Smooth muscle cell (in vitro differentiated cells): ENCODE data around the gene TSSC4. TPM values are rescaled to one million over a fixed set of nuclear protein-coding genes. Genes with fewer than 3 reads are reported as not detected.

Experiments
- DNase-seq: peaks from one replicate; lab custom pipeline; 2025; ENCODE audit not compliant: unreplicated experiment; lab: John Stamatoyannopoulos, UW
- H2AFZ ChIP-seq: fragments of 200-600 bp; sonication (generic); 2 replicates; pipeline ENCODE4 v1.6.0; 2016; ENCODE audit warnings: antibody characterized with exemption, low read depth, mild to moderate bottlenecking
- H3F3A ChIP-seq: fragments of 200-600 bp; sonication (generic); 2 replicates; pipeline ENCODE4 v1.6.0; 2017; ENCODE audit warnings: antibody characterized with exemption, low read depth
- H3K27ac ChIP-seq: fragments of 200-600 bp; sonication (generic); 2 replicates; pipeline ENCODE4 v1.5.1; 2016; ENCODE audit warnings: low read depth, mild to moderate bottlenecking
- H3K27me3 ChIP-seq: fragments of 200-600 bp; sonication (generic); 2 replicates; pipeline ENCODE4 v1.6.1; 2016; ENCODE audit warnings: low read depth, mild to moderate bottlenecking
- H3K36me3 ChIP-seq: fragments of 200-600 bp; sonication (generic); 2 replicates; pipeline ENCODE4 v1.5.1; 2016; ENCODE audit warnings: low read depth
- H3K4me1 ChIP-seq: fragments of 200-600 bp; sonication (generic); 2 replicates; pipeline ENCODE4 v1.5.1; 2016; ENCODE audit warnings: low read depth
- H3K4me2 ChIP-seq: fragments of 200-600 bp; sonication (generic); 2 replicates; pipeline ENCODE4 v1.6.0; 2016; ENCODE audit warnings: mild to moderate bottlenecking
- H3K4me3 ChIP-seq: fragments of 200-600 bp; sonication (generic); 2 replicates; pipeline ENCODE4 v1.5.1; 2016; ENCODE audit warnings: mild to moderate bottlenecking
- H3K79me2 ChIP-seq: fragments of 200-600 bp; sonication (generic); 2 replicates; pipeline ENCODE4 v1.6.0; 2016; ENCODE audit warnings: low read depth, mild to moderate bottlenecking
- H3K9ac ChIP-seq: fragments of 200-600 bp; sonication (generic); 2 replicates; pipeline ENCODE4 v1.6.0; 2016; ENCODE audit warnings: low read depth
- H3K9me3 ChIP-seq: fragments of 200-600 bp; sonication (generic); replicated peaks from 2 replicates; pipeline ENCODE4 v1.5.1; 2016; ENCODE audit warnings: low read depth
- H4K20me1 ChIP-seq: fragments of 200-600 bp; sonication (generic); 2 replicates; pipeline ENCODE4 v1.6.0; 2016; ENCODE audit warnings: low read depth
- WGBS: methylation state at CpG from one replicate; pipeline ENCODE4 v1.1.7; 2016; ENCODE audit warnings: low lambda C conversion rate; 5-methylcytosine and 5-hydroxymethylcytosine counted together
- polyA plus RNA-seq: library from polyadenylated mRNA; unstranded; fragments of >200 nt; fragmentation: Nextera tagmentation; extraction: Ambion mirVana; gene quantifications from 2 replicates; pipeline ENCODE4 v1.2.1, GENCODE V29; 2016
- total RNA-seq: library from RNA; depleted of rRNA; stranded (reverse); fragments of >200 nt; gene quantifications from 2 replicates; pipeline ENCODE4 v1.2.3, GENCODE V29; 2014
- TF ChIP-seq, protein P1 (sequence below): fragments of 200-600 bp; sonication (generic); IDR thresholded peaks from 2 replicates; pipeline ENCODE4 v1.5.1; 2017; ENCODE audit warnings: borderline replicate concordance, mild to moderate bottlenecking, antibody characterized with exemption; ENCODE audit not compliant: insufficient read depth, poor library complexity, severe bottlenecking

The TSSC4 gene
- total and polyA plus RNA-seq, 2 experiments from 2014 or later = 32.5 to 82.3 TPM

DNA sequence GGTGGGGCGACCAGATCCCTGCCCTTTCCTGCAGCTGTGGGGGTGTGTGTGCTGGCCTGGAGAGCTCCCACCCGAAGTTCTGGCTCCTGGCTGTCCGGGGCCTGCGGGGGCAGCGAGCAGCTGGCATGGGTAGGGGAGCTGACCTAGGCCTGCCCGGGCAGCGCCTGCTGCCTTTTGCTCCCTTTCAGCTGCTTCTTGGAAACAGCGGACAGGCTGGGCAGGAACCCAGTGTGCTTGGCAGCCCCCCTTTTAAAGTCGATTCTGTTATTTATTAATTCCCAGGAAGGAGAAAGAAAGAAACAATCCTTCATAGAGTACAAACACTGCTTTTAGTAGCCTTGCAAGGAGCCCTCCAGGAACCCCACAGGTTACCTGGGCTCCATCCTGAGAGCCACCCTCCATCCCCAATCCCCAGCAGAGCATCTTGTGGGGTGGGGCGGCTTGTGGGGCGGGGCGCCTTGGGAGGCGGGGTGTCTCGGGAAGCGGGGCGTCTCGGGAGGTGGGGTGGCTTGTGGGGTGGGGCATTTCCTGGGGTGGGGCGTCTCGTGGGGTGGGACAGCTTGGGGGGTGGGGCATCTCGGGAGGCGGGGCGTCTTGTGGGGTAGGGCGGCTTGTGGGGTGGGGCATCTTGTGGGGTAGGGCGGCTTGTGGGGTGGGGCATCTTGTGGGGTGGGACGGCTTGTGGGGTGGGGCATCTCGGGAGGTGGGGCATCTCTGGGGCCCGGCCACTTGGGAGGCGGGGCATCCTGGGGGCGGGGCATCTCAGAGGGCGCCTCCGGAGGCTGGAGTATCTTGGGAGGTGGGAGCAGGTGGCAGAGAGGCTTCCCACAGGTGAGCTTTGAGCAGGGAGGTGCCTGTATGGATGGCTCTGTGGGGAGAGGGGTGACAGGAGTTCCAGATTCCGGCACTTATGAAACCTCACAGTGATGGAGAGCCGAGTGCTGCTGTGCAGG lies 16.4 kb upstream of the TSSC4 start:
- Histone ChIP-seq H3K9ac (no peak overlapping the region), H3K27me3 (no peaks in the 10 kb centered on the region), H3F3A (no peaks in the 10 kb centered on the region), H3K79me2 (peaks cover 100% of the 10 kb centered on the region), H4K20me1 (peaks cover 98% of the 10 kb centered on the region), H3K27ac (no peak overlapping the region), H3K4me3 (no peak overlapping the region), H2AFZ (no peak overlapping the region), H3K9me3 (no peaks in the 10 kb centered on the region), H3K4me1 (no peaks in the 10 kb centered on the region), H3K4me2 (no peak overlapping the region), H3K36me3 (no peaks in the 10 kb centered on the region)
- DNase-seq = no peak
- TF ChIP-seq, protein P1, sequence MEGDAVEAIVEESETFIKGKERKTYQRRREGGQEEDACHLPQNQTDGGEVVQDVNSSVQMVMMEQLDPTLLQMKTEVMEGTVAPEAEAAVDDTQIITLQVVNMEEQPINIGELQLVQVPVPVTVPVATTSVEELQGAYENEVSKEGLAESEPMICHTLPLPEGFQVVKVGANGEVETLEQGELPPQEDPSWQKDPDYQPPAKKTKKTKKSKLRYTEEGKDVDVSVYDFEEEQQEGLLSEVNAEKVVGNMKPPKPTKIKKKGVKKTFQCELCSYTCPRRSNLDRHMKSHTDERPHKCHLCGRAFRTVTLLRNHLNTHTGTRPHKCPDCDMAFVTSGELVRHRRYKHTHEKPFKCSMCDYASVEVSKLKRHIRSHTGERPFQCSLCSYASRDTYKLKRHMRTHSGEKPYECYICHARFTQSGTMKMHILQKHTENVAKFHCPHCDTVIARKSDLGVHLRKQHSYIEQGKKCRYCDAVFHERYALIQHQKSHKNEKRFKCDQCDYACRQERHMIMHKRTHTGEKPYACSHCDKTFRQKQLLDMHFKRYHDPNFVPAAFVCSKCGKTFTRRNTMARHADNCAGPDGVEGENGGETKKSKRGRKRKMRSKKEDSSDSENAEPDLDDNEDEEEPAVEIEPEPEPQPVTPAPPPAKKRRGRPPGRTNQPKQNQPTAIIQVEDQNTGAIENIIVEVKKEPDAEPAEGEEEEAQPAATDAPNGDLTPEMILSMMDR = no peak
- 97% methylated on average over 23 of the region's 33 CpGs for WGBS

DNA sequence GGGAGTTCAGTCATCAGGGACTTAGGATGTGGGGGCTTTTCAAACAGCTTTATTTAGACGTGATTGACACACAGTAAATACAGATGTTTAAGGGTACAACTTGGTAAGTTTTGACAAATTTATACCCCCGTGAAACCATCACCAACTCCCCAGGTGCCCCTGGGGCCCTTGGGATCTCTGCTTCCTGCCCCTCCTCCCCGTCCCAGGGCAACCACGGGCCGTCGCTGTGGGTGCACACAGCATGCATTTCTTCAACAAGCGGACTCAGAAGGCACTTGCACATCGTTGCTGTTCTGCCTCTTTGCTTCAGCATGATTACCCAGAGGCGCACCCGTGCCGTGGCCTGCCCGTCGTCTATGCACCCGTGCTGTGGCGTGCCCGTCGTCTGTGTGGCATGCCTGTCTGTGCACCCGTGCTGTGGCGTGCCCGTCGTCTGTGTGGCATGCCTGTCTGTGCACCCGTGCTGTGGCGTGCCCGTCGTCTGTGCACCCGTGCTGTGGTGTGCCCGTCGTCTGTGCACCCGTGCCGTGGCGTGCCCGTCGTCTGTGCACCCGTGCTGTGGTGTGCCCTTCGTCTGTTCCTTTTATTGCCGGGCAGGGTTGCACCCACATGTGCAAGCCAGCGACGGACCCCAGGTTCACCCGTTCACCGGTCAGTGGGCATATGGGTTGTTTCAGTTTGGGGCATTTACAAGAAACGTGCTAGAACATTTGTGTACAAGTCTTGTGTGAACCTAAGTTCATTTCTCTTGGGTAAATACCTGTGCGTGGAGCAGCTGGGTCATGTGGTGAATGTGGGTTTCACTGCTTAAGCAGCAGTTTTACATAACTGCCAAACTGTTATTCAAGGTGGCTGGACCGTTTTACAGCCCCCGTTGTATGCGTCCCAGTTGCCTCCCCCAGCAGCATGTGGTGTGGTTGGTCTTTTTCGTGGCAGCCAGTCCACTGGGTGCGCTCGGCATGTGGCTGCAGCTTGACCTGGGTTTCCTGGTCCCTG lies 15.1 kb upstream of the TSSC4 start:
- Histone ChIP-seq H2AFZ (no peak overlapping the region), H4K20me1 (peaks cover 98% of the 10 kb centered on the region), H3K36me3 (no peaks in the 10 kb centered on the region), H3K27me3 (no peaks in the 10 kb centered on the region), H3K4me2 (no peak overlapping the region), H3K9ac (no peak overlapping the region), H3K4me3 (no peak overlapping the region), H3F3A (no peaks in the 10 kb centered on the region), H3K9me3 (no peaks in the 10 kb centered on the region), H3K79me2 (peaks cover 100% of the 10 kb centered on the region), H3K4me1 (no peaks in the 10 kb centered on the region), H3K27ac (no peak overlapping the region)
- TF ChIP-seq, protein P1 = no peak
- WGBS = 97% methylated on average over 35 of the region's 48 CpGs
- no peak for DNase-seq

DNA sequence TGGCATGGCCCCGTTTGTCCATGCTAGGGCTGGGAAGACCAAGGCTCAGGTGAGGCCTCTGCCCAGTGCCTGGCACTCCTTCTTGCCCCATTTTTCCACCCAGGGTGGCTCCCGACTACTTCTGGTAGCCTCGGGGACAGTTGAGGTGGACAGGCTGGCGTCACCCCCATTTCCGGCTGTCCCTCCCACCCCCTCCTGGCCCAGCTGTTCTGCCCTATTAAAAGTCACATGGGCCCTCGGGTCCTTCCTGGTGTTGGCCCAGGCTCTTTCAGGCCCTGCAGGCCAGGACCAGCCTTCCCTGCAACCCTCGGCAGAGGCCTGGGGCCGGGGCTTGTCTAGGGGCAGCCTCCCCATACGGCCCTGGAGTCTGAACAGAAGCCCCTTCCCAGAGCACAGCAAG lies 14.0 kb upstream of the TSSC4 start:
- TF ChIP-seq, protein P1 = no peak
- H3K27me3 ChIP-seq = no peaks in the 10 kb centered on the region
- no peak overlapping the region for H3K4me2 ChIP-seq
- no peaks in the 10 kb centered on the region for H3K9me3 ChIP-seq
- H3K4me3 ChIP-seq = no peak overlapping the region
- H2AFZ ChIP-seq = no peak overlapping the region
- no peaks in the 10 kb centered on the region for H3F3A ChIP-seq
- WGBS = 88% methylated on average over 9 of the region's 9 CpGs
- no peak overlapping the region for H3K9ac ChIP-seq
- H4K20me1 ChIP-seq = peaks cover 98% of the 10 kb centered on the region
- no peaks in the 10 kb centered on the region for H3K4me1 ChIP-seq
- DNase-seq = no peak
- no peaks in the 10 kb centered on the region for H3K36me3 ChIP-seq
- peaks cover 91% of the 10 kb centered on the region for H3K79me2 ChIP-seq
- H3K27ac ChIP-seq = no peak overlapping the region
